ENCODE results near the gene SELENON. TPM values are rescaled to one million over a fixed set of nuclear protein-coding genes. Genes with fewer than 3 reads are reported as not detected.

Gene SELENON
- total RNA-seq, 1 experiment from 2014 or later = 90.9 TPM

GRCh38 chr1:25790472-25790871 is 9.5 kb upstream of the SELENON start:
- H3K27me3 Mint-ChIP-seq (ENCODE audit: low read depth) = no peaks in the 10 kb centered on the region; the same call in 1 of the 2 replicates
- Histone ChIP-seq H2AFZ (ENCODE audit: low read length) (no peak overlapping the region), H3K9me3 (ENCODE audit: control insufficient read depth, low read depth, low read length) (no peaks in the 10 kb centered on the region), H3K56ac (ENCODE audit: insufficient read length, low read depth, low read length) (no peak overlapping the region), H3K27ac (ENCODE audit: insufficient read length, low read depth, low read length) (no peak overlapping the region), H2BK120ac (ENCODE audit: low read depth, low read length, poor library complexity, severe bottlenecking) (no peak overlapping the region), H3K79me1 (ENCODE audit: insufficient read depth, low read depth, low read length, poor library complexity, severe bottlenecking) (no peaks in the 10 kb centered on the region), H2BK20ac (ENCODE audit: low read depth, low read length, poor library complexity, severe bottlenecking) (no peak overlapping the region), H4K91ac (ENCODE audit: insufficient read length, low read depth, low read length) (no peak overlapping the region), H2AK5ac (ENCODE audit: insufficient read length, low read length) (no peak overlapping the region), H3K23me2 (ENCODE audit: insufficient read length, low read depth, low read length, poor library complexity, severe bottlenecking) (no peaks in the 10 kb centered on the region), H2BK15ac (ENCODE audit: low read depth, low read length) (no peak overlapping the region), H4K20me1 (ENCODE audit: control insufficient read depth, insufficient read depth, insufficient read length) (no peaks in the 10 kb centered on the region), H3K9ac (ENCODE audit: extremely low read depth, insufficient read length, low read length) (no peak overlapping the region), H4K5ac (ENCODE audit: insufficient read length, low read depth, low read length) (no peak overlapping the region), H3T11ph (ENCODE audit: low read length) (no peak overlapping the region), H4K8ac (replicated peaks; ENCODE audit: insufficient read length, low read depth, low read length) (no peak overlapping the region), H3K4ac (ENCODE audit: low read depth, low read length) (no peak overlapping the region), H3K18ac (ENCODE audit: insufficient read length, low read depth, low read length) (no peak overlapping the region), H2BK5ac (ENCODE audit: insufficient read length, low read length) (no peak overlapping the region), H3K79me2 (ENCODE audit: insufficient read depth, low read length) (no peaks in the 10 kb centered on the region), H3K4me1 (ENCODE audit: insufficient read depth, low read length) (no peaks in the 10 kb centered on the region), H3K14ac (ENCODE audit: insufficient read depth, low read length) (no peak overlapping the region), H3K23ac (ENCODE audit: insufficient read length, low read depth, low read length) (no peak overlapping the region), H3K4me2 (ENCODE audit: insufficient read depth, insufficient read length, low read length) (no peak overlapping the region), H3K27me3 (ENCODE audit: insufficient read depth, low read length) (no peaks in the 10 kb centered on the region), H2BK12ac (ENCODE audit: insufficient read length, low read depth, low read length) (no peak overlapping the region)
- WGBS (ENCODE audit: extremely low coverage, insufficient read length, low lambda C conversion rate) = no CpG with 5 or more reads among the region's 6 CpGs
- TF ChIP-seq, protein P1, sequence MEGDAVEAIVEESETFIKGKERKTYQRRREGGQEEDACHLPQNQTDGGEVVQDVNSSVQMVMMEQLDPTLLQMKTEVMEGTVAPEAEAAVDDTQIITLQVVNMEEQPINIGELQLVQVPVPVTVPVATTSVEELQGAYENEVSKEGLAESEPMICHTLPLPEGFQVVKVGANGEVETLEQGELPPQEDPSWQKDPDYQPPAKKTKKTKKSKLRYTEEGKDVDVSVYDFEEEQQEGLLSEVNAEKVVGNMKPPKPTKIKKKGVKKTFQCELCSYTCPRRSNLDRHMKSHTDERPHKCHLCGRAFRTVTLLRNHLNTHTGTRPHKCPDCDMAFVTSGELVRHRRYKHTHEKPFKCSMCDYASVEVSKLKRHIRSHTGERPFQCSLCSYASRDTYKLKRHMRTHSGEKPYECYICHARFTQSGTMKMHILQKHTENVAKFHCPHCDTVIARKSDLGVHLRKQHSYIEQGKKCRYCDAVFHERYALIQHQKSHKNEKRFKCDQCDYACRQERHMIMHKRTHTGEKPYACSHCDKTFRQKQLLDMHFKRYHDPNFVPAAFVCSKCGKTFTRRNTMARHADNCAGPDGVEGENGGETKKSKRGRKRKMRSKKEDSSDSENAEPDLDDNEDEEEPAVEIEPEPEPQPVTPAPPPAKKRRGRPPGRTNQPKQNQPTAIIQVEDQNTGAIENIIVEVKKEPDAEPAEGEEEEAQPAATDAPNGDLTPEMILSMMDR (conservative IDR thresholded peaks at IDR 0.05) = no peak
- no peak for DNase-seq
- H3K4me3 Mint-ChIP-seq = no peak overlapping the region
- H3K36me3 Mint-ChIP-seq (ENCODE audit: insufficient read depth in 1 of 3, low read depth in 3 of 3) = peaks cover 0 to 2% (median 1%) of the 10 kb centered on the region in 3 experiments; a peak in 1 of 7 replicates
- H3K4me1 Mint-ChIP-seq = peaks cover 0 to 7% of the 10 kb centered on the region in 2 experiments; a peak in 3 of 4 replicates
- no peaks in the 10 kb centered on the region for H3K9me3 Mint-ChIP-seq
- peak overlapping the region in 1 of 3 experiments; percentile 34; a peak in 1 of 7 replicates for H3K27ac Mint-ChIP-seq

All from H9 (cell line).